B cell (primary cell): ENCODE measurements around the gene RAB31. TPM values are rescaled to one million over a fixed set of nuclear protein-coding genes. Genes with fewer than 3 reads are reported as not detected.

Experiments used
- ATAC-seq: fragments of 200-7000 bp; cut with Tn5 transposase; one replicate; pipeline ENCODE4 v1.10.0; 2021; ENCODE audit warnings: low read depth, mild to moderate bottlenecking, moderate number of reproducible peaks, moderate library complexity
- CTCF ChIA-PET: fragments of 350-600 bp; sonication (Branson Sonifier 250); formaldehyde crosslinking; loops from one replicate; lab custom pipeline; 2021; ENCODE audit warnings: antibody characterized with exemption, inconsistent platforms; lab: Charles Lee
- POLR2A ChIA-PET: fragments of 350-600 bp; sonication (Branson Sonifier 250); formaldehyde crosslinking; loops from one replicate; lab custom pipeline; 2021; ENCODE audit warnings: antibody characterized with exemption; lab: Charles Lee
- DNase-seq: peaks from one replicate; pipeline ENCODE4 v3.0.0; 2013
- H2AFZ ChIP-seq: 2 replicates; pipeline ENCODE4 v1.6.1; 2012; ENCODE audit warnings: mild to moderate bottlenecking, low read depth, low read length; ENCODE audit not compliant: insufficient read depth, poor library complexity, severe bottlenecking
- H3K27ac ChIP-seq, 2 donors: 1 replicate in 1 of 2; 2 replicates in 1 of 2; pipeline ENCODE4 v1.5.1; 2012 to 2013; ENCODE audit warnings: low read length in 2 of 2, mild to moderate bottlenecking in 2 of 2, moderate library complexity in 1 of 2
- H3K27me3 ChIP-seq, 4 experiments: fragments of 200-600 bp in 1 of 4; sonication (generic) in 1 of 4; replicated peaks in 1 of 4; 1 replicate in 2 of 4; 2 replicates in 2 of 4; pipeline versions ENCODE4 v1.6.1 to v1.7.0; 2013 to 2016; ENCODE audit warnings: low read length in 3 of 4, mild to moderate bottlenecking in 2 of 4, mixed read lengths in 1 of 4, moderate library complexity in 1 of 4; ENCODE audit not compliant: insufficient read depth in 4 of 4, control insufficient read depth in 3 of 4; ENCODE audit errors: control extremely low read depth in 1 of 4
- H3K36me3 ChIP-seq, 2 experiments: replicated peaks in 1 of 2; 1 replicate in 1 of 2; 2 replicates in 1 of 2; pipeline versions ENCODE4 v1.6.1 to v1.7.1; 2013; ENCODE audit warnings: low read length in 1 of 2; ENCODE audit not compliant: insufficient read depth in 2 of 2, control insufficient read depth in 1 of 2; ENCODE audit errors: control extremely low read depth in 1 of 2, extremely low read depth in 1 of 2
- H3K4me1 ChIP-seq, 2 donors: fragments of 200-600 bp in 1 of 2; sonication (generic) in 1 of 2; 1 replicate in 1 of 2; 2 replicates in 1 of 2; pipeline versions ENCODE4 v1.5.1 to v1.6.1; 2013 to 2017; ENCODE audit warnings: low read length in 2 of 2; ENCODE audit not compliant: control insufficient read depth in 2 of 2, insufficient read depth in 2 of 2
- H3K4me2 ChIP-seq: replicated peaks from 2 replicates; pipeline ENCODE3; 2012; ENCODE audit warnings: mild to moderate bottlenecking, low read depth, low read length; ENCODE audit not compliant: poor library complexity, severe bottlenecking
- H3K4me3 ChIP-seq, 5 experiments: fragments of 200-600 bp in 1 of 5; sonication (generic) in 1 of 5; 1 replicate in 3 of 5; 2 replicates in 2 of 5; pipeline versions ENCODE4 v1.5.1 to v1.7.0; 2011 to 2016; ENCODE audit warnings: low read length in 4 of 5, mild to moderate bottlenecking in 4 of 5, low read depth in 2 of 5, control low read depth in 1 of 5, moderate library complexity in 1 of 5; ENCODE audit not compliant: insufficient read depth in 1 of 5; ENCODE audit errors: control extremely low read depth in 1 of 5, extremely low read depth in 1 of 5
- H3K79me2 ChIP-seq: fragments of 200-600 bp; sonication (generic); one replicate; pipeline ENCODE4 v1.6.0; 2016; ENCODE audit warnings: low read length; ENCODE audit not compliant: control insufficient read depth, insufficient read depth
- H3K9ac ChIP-seq: fragments of 200-600 bp; sonication (generic); 2 replicates; pipeline ENCODE4 v1.6.1; 2017; ENCODE audit warnings: mild to moderate bottlenecking, low read length, moderate library complexity
- H3K9me3 ChIP-seq, 3 donors: one replicate each; pipeline versions ENCODE4 v1.6.1 to v1.7.1; 2013; ENCODE audit warnings: low read length in 2 of 3; ENCODE audit not compliant: control insufficient read depth in 2 of 3, insufficient read depth in 1 of 3; ENCODE audit errors: control extremely low read depth in 1 of 3
- H4K20me1 ChIP-seq: 2 replicates; pipeline ENCODE4 v1.6.0; 2012; ENCODE audit warnings: mild to moderate bottlenecking, low read length; ENCODE audit not compliant: insufficient read depth, control insufficient read depth, poor library complexity, severe bottlenecking
- H3K27ac Mint-ChIP-seq: one replicate; pipeline ENCODE4 v1.8.0; 2021; ENCODE audit warnings: mixed read lengths
- H3K27me3 Mint-ChIP-seq: one replicate; pipeline ENCODE4 v1.8.0; 2021; ENCODE audit warnings: mixed read lengths
- H3K4me1 Mint-ChIP-seq: one replicate; pipeline ENCODE4 v1.8.0; 2021; ENCODE audit warnings: mixed read lengths
- H3K4me3 Mint-ChIP-seq: one replicate; pipeline ENCODE4 v1.8.0; 2021; ENCODE audit warnings: mixed read lengths
- H3K9me3 Mint-ChIP-seq: one replicate; pipeline ENCODE4 v1.8.0; 2022; ENCODE audit warnings: mixed read lengths; ENCODE audit not compliant: insufficient read depth
- EZH2 ChIP-seq: IDR thresholded peaks from 2 replicates; pipeline ENCODE4 v1.6.1; 2012; ENCODE audit warnings: borderline replicate concordance, low read depth, mild to moderate bottlenecking, moderate library complexity, low read length; ENCODE audit not compliant: insufficient read depth, poor library complexity, severe bottlenecking
- WGBS: methylation state at CpG from one replicate; pipeline ENCODE4 v1.1.5; 2013; ENCODE audit warnings: missing lambda C conversion rate; ENCODE audit not compliant: insufficient coverage; 5-methylcytosine and 5-hydroxymethylcytosine counted together
- intact Hi-C: fragments of 100-400 bp; cut with micrococcal nuclease; formaldehyde crosslinking; loops from one replicate; pipeline ENCODE4 v1.10.0; 2022
- polyA plus RNA-seq: library from polyadenylated mRNA; depleted of rRNA; stranded (reverse); fragments of >200 nt; gene quantifications from 2 replicates; pipeline ENCODE4 v1.2.3, GENCODE V29; 2012
- total RNA-seq, 2 donors: library from RNA; stranded (reverse); fragments of 120-200 nt in 1 of 2; gene quantifications; 1 replicate in 1 of 2; 2 replicates in 1 of 2; pipeline versions ENCODE4 v1.2.3 to v1.2.4, GENCODE V29; 2013 to 2022
- TF ChIP-seq, protein P1 (sequence below): fragments of 200-600 bp; IDR thresholded peaks from one replicate; pipeline ENCODE4 v1.8.0; 2022; ENCODE audit warnings: antibody characterized with exemption, mild to moderate bottlenecking

The RAB31 gene
- total and polyA plus RNA-seq, 2 donors (not counting 1 experiment from before 2014, with no cell fraction given): 15.5 to 44.6 TPM

DNA sequence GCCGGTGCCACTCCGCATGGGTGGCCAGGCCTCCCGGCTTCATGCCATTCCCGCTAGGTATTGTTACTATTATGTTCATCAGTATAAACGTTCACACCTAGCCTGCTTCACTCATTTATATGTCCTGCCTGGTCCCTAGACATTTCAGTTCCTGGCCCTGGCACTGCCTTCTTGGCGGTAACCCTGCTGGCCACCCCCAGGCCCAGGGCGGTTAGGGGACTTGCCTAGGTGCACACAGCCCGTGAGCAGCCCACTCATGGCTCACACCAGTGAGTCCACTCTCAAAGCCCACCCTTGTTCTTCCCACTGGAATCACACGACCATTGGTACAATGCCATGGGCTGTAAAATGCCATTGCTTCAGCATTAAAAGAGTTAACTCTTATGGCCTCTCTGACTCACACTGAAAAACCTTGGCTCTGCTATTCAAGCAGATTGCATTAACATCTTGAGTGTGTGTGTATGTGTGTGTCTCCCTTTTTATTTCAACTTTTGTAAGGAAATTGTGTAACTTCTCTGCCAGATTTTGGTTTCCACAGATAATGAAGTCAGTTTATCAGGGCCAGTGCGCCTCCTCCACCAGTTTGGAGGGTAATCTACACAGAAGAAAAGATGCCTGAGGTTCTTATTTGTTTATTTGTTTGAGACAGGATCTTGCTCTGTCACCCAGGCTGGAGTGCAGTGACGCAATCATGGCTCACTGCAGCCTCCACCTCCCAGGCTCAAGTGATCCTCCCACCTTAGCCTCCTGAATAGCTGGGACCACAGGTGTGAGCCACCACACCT, 74.2 kb downstream of the RAB31 start:
- Mint-ChIP-seq H3K27me3 (no peaks in the 10 kb centered on the region), H3K4me1 (peaks cover 2% of the 10 kb centered on the region), H3K9me3 (no peaks in the 10 kb centered on the region), H3K27ac (no peak overlapping the region), H3K4me3 (no peak overlapping the region)
- Histone ChIP-seq H3K4me1 (peaks cover 3 to 6% of the 10 kb centered on the region in 2 donors), H3K4me2 (no peak overlapping the region), H3K79me2 (peaks cover 3% of the 10 kb centered on the region), H3K36me3 (peaks cover 0 to 8% of the 10 kb centered on the region in 2 experiments), H3K27ac (no peak overlapping the region), H3K4me3 (no peak overlapping the region), H4K20me1 (no peaks in the 10 kb centered on the region), H3K9ac (no peak overlapping the region), H2AFZ (no peak overlapping the region), H3K27me3 (no peaks in the 10 kb centered on the region), H3K9me3 (no peaks in the 10 kb centered on the region)
- CTCF ChIA-PET: no interaction called here
- TF ChIP-seq, protein P1, sequence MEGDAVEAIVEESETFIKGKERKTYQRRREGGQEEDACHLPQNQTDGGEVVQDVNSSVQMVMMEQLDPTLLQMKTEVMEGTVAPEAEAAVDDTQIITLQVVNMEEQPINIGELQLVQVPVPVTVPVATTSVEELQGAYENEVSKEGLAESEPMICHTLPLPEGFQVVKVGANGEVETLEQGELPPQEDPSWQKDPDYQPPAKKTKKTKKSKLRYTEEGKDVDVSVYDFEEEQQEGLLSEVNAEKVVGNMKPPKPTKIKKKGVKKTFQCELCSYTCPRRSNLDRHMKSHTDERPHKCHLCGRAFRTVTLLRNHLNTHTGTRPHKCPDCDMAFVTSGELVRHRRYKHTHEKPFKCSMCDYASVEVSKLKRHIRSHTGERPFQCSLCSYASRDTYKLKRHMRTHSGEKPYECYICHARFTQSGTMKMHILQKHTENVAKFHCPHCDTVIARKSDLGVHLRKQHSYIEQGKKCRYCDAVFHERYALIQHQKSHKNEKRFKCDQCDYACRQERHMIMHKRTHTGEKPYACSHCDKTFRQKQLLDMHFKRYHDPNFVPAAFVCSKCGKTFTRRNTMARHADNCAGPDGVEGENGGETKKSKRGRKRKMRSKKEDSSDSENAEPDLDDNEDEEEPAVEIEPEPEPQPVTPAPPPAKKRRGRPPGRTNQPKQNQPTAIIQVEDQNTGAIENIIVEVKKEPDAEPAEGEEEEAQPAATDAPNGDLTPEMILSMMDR: no peak
- no peak for TF ChIP-seq EZH2
- DNase-seq (no peak), ATAC-seq (no peak)
- POLR2A ChIA-PET: no interaction called here
- 95% methylated on average over 6 of the region's 11 CpGs for WGBS
- intact Hi-C loops: no loop called here

DNA sequence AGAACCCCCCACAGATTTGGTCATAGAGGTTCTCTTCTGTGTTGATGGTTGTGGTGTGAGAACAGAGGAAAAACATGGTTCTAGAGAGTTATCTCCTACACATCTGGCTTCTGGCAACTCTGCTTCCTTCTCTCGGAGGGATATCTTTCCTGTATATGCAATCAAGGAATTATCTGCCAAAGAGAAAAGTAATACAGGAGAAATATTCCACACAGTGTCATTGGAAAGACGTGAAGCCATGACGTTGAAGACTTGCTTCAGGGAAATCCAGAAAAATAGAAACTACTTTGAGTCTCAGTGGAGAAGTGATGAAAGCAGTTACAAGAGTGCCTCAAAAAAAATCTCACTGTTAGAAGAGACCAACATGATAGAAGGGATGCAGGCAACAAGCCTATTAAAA, 78.5 kb downstream of the RAB31 start:
- DNase-seq (no peak), ATAC-seq (no peak)
- Histone ChIP-seq H3K4me2 (no peak overlapping the region), H3K9ac (no peak overlapping the region), H3K79me2 (no peaks in the 10 kb centered on the region), H3K36me3 (peaks cover 0 to 10% of the 10 kb centered on the region in 2 experiments), H3K9me3 (peaks cover 0 to 4% (median 0%) of the 10 kb centered on the region in 3 donors), H3K27ac (no peak overlapping the region), H2AFZ (no peak overlapping the region), H3K4me1 (peaks cover 3 to 6% of the 10 kb centered on the region in 2 donors), H3K27me3 (no peaks in the 10 kb centered on the region), H4K20me1 (no peaks in the 10 kb centered on the region), H3K4me3 (no peak overlapping the region)
- H3K27ac Mint-ChIP-seq: no peak overlapping the region
- intact Hi-C loops: no loop called here
- no peaks in the 10 kb centered on the region for H3K27me3 Mint-ChIP-seq
- H3K4me1 Mint-ChIP-seq: peaks cover 2% of the 10 kb centered on the region
- no peak overlapping the region for H3K4me3 Mint-ChIP-seq
- no CpG with 5 or more reads among the region's 3 CpGs for WGBS
- CTCF ChIA-PET: no interaction called here
- peaks cover 2% of the 10 kb centered on the region for H3K9me3 Mint-ChIP-seq
- POLR2A ChIA-PET: no interaction called here
- no peak for TF ChIP-seq EZH2
- TF ChIP-seq, protein P1: no peak
